Neural cell (in vitro differentiated cells): ENCODE data around the gene PGAP2. TPM values are rescaled to one million over a fixed set of nuclear protein-coding genes. Genes with fewer than 3 reads are reported as not detected.

Experiments
- H2AFZ ChIP-seq: fragments of 200-600, 300-800 bp; sonication (generic), shearing (Covaris generic); 2 replicates; pipeline ENCODE4 v1.6.0; 2014; ENCODE audit warnings: low read depth, mild to moderate bottlenecking, antibody characterized with exemption, low read length, moderate library complexity
- H3F3A ChIP-seq: fragments of 200-600 bp; shearing (Covaris generic); 2 replicates; pipeline ENCODE4 v1.6.1; 2016; ENCODE audit warnings: mild to moderate bottlenecking, moderate library complexity, mixed read lengths, antibody characterized with exemption, low read length; ENCODE audit not compliant: insufficient read depth, poor library complexity, severe bottlenecking
- H3K27ac ChIP-seq: fragments of 200-600, 300-800 bp; sonication (generic), shearing (Covaris generic); 2 replicates; pipeline ENCODE4 v1.5.1; 2014; ENCODE audit warnings: mild to moderate bottlenecking, low read length, moderate library complexity
- H3K27me3 ChIP-seq: fragments of 300-800, 200-600 bp; sonication (generic), shearing (Covaris generic); 2 replicates; pipeline ENCODE4 v1.6.0; 2014; ENCODE audit warnings: mild to moderate bottlenecking, low read depth, low read length, moderate library complexity; ENCODE audit not compliant: insufficient read depth
- H3K36me3 ChIP-seq: fragments of 300-800, 200-600 bp; sonication (generic), shearing (Covaris generic); 2 replicates; pipeline ENCODE4 v1.5.1; 2014; ENCODE audit warnings: mild to moderate bottlenecking, antibody characterized with exemption, low read length, moderate library complexity; ENCODE audit not compliant: insufficient read depth
- H3K4me2 ChIP-seq: fragments of 300-800, 200-600 bp; sonication (generic), shearing (Covaris generic); 2 replicates; pipeline ENCODE4 v1.6.0; 2014; ENCODE audit warnings: mild to moderate bottlenecking, low read length
- H3K4me3 ChIP-seq: fragments of 300-800, 200-600 bp; sonication (generic), shearing (Covaris generic); 2 replicates; pipeline ENCODE4 v1.5.1; 2014; ENCODE audit warnings: mild to moderate bottlenecking, low read length, moderate library complexity
- H3K79me2 ChIP-seq: fragments of 200-600 bp; shearing (Covaris generic); replicated peaks from 2 replicates; pipeline ENCODE4 v1.6.0; 2014; ENCODE audit warnings: mild to moderate bottlenecking, low read length, moderate library complexity; ENCODE audit not compliant: insufficient read depth
- H3K9ac ChIP-seq: fragments of 300-800, 200-600 bp; sonication (generic), shearing (Covaris generic); 2 replicates; pipeline ENCODE4 v1.6.1; 2016; ENCODE audit warnings: mild to moderate bottlenecking, low read length, mixed read lengths
- H3K9me2 ChIP-seq: fragments of 200-600 bp; shearing (Covaris generic); 2 replicates; pipeline ENCODE4 v1.6.1; 2016; ENCODE audit warnings: mild to moderate bottlenecking, low read length, mixed read lengths; ENCODE audit not compliant: insufficient read depth
- H3K9me3 ChIP-seq: fragments of 200-600, 300-800 bp; sonication (generic), shearing (Covaris generic); 2 replicates; pipeline ENCODE4 v1.6.1; 2016; ENCODE audit warnings: mild to moderate bottlenecking, mixed run types, low read length, moderate library complexity, mixed read lengths
- H4K20me1 ChIP-seq: fragments of 200-600 bp; shearing (Covaris generic); 2 replicates; pipeline ENCODE4 v1.6.1; 2016; ENCODE audit warnings: mild to moderate bottlenecking, mixed run types; ENCODE audit not compliant: insufficient read depth
- CTCF ChIP-seq: fragments of 450-650 bp; IDR thresholded peaks from 2 replicates; pipeline ENCODE4 v1.5.1; 2014; ENCODE audit warnings: antibody characterized with exemption, mild to moderate bottlenecking, moderate library complexity; ENCODE audit not compliant: poor library complexity, severe bottlenecking
- EP300 ChIP-seq: fragments of 450-650 bp; conservative IDR thresholded peaks from 2 replicates; pipeline ENCODE4 v1.6.1; 2014; ENCODE audit warnings: antibody characterized with exemption, mild to moderate bottlenecking, moderate library complexity; ENCODE audit not compliant: poor library complexity, severe bottlenecking
- EZH2 ChIP-seq: fragments of 200-600, 300-800 bp; shearing (Covaris generic), sonication (generic); IDR thresholded peaks from 2 replicates; pipeline ENCODE4 v1.6.1; 2014; ENCODE audit warnings: antibody characterized with exemption, low read length, borderline replicate concordance, mild to moderate bottlenecking; ENCODE audit not compliant: insufficient read depth, poor library complexity, severe bottlenecking
- MXI1 ChIP-seq: fragments of 450-650 bp; conservative IDR thresholded peaks from 2 replicates; pipeline ENCODE4 v1.6.1; 2014; ENCODE audit warnings: antibody characterized with exemption, mild to moderate bottlenecking; ENCODE audit not compliant: poor library complexity, severe bottlenecking
- POLR2AphosphoS5 ChIP-seq: IDR thresholded peaks from 2 replicates; pipeline ENCODE4 v1.6.1; 2012
- RAD21 ChIP-seq: fragments of 450-650 bp; conservative IDR thresholded peaks from 2 replicates; pipeline ENCODE4 v1.6.1; 2014; ENCODE audit warnings: antibody characterized with exemption, mild to moderate bottlenecking, moderate library complexity
- REST ChIP-seq: IDR thresholded peaks from 2 replicates; pipeline ENCODE4 v1.6.1; 2012; ENCODE audit warnings: borderline replicate concordance
- SMC3 ChIP-seq: fragments of 450-650 bp; conservative IDR thresholded peaks from 2 replicates; pipeline ENCODE4 v1.6.1; 2014; ENCODE audit warnings: antibody characterized with exemption, mild to moderate bottlenecking, moderate library complexity; ENCODE audit not compliant: poor library complexity
- TAF1 ChIP-seq: IDR thresholded peaks from 2 replicates; pipeline ENCODE4 v1.6.1; 2012; ENCODE audit warnings: low read depth
- polyA minus RNA-seq: library from RNA; depleted of rRNA, polyadenylated mRNA; stranded (reverse); fragments of >200 nt; gene quantifications from 2 replicates; pipeline ENCODE4 v1.2.3, GENCODE V29; 2014
- polyA plus RNA-seq: library from polyadenylated mRNA; depleted of rRNA; stranded (reverse); fragments of >200 nt; gene quantifications from 2 replicates; pipeline ENCODE4 v1.2.3, GENCODE V29; 2014

Gene PGAP2
- polyA plus RNA-seq (30.1 and 32.0 TPM in 2 replicates), polyA minus RNA-seq (7.9 and 12.7 TPM in 2 replicates)

- H3F3A ChIP-seq, result no peaks in the 10 kb centered on the region
- no peaks in the 10 kb centered on the region for H3K79me2 ChIP-seq
- H3K9me3 ChIP-seq, result no peaks in the 10 kb centered on the region
- no peaks in the 10 kb centered on the region for H3K27me3 ChIP-seq
- H3K27ac ChIP-seq, result no peak within 1 kb of the TSS
- no peaks in the 10 kb centered on the region for H3K36me3 ChIP-seq
- H3K4me2 ChIP-seq, result peak within 1 kb of the TSS; percentile 59
- H3K4me3 ChIP-seq, result peak within 1 kb of the TSS; percentile 73
- peak within 1 kb of the TSS; percentile 21 for H2AFZ ChIP-seq
- H4K20me1 ChIP-seq, result no peaks in the 10 kb centered on the region
- H3K9me2 ChIP-seq, result no peaks in the 10 kb centered on the region
- H3K9ac ChIP-seq, result peak within 1 kb of the TSS; percentile 48
- peak; percentile 58 for TF ChIP-seq CTCF
- TF ChIP-seq TAF1, result no peak
- peak; percentile 25 for TF ChIP-seq MXI1
- TF ChIP-seq EP300, result no peak
- TF ChIP-seq REST, result no peak
- TF ChIP-seq POLR2AphosphoS5, result no peak
- TF ChIP-seq SMC3, result peak; percentile 12
- TF ChIP-seq RAD21, result no peak
- no peak for TF ChIP-seq EZH2
These were observed at the start of gene PGAP2 for GRCh38 chr11:3807909-3808860. Gene PGAP2 (plus strand): TSS chr11:3808560. CDS start chr11:3811260, 2,700 bp downstream.

GRCh38 chr11:3764266-3764665 lies 44.1 kb upstream of the PGAP2 start:
- Histone ChIP-seq H3K4me3 (no peak overlapping the region), H3K27ac (no peak overlapping the region), H4K20me1 (no peaks in the 10 kb centered on the region), H3K4me2 (no peak overlapping the region), H3F3A (no peaks in the 10 kb centered on the region), H3K9ac (no peak overlapping the region), H3K36me3 (peaks cover 6% of the 10 kb centered on the region), H3K9me3 (no peaks in the 10 kb centered on the region), H3K27me3 (no peaks in the 10 kb centered on the region), H2AFZ (no peak overlapping the region), H3K9me2 (no peaks in the 10 kb centered on the region), H3K79me2 (no peaks in the 10 kb centered on the region)
- TF ChIP-seq RAD21, result no peak
- no peak for TF ChIP-seq EZH2
- TF ChIP-seq REST, result no peak
- TF ChIP-seq EP300, result no peak
- TF ChIP-seq SMC3, result no peak
- TF ChIP-seq MXI1, result no peak
- TF ChIP-seq CTCF, result no peak
- no peak for TF ChIP-seq TAF1
